Calu3 (cell line): ENCODE results near the gene NUMA1. TPM values are rescaled to one million over a fixed set of nuclear protein-coding genes. Genes with fewer than 3 reads are reported as not detected.

Source experiments
- BruUV-seq: library from RNA; stranded (reverse); fragments of 400-500 nt; replicated peaks from 2 replicates; lab custom pipeline; 2021; lab: Mats Ljungman, UMichigan
- CTCF ChIA-PET: fragments of 300-600 bp; sonication (Branson Sonifier 250); formaldehyde crosslinking; loops from one replicate; lab custom pipeline; 2022; ENCODE audit warnings: antibody characterized with exemption; lab: Charles Lee
- DNase-seq: peaks from one replicate; pipeline ENCODE4 v3.0.0; 2022
- H3K27ac Mint-ChIP-seq: one replicate; pipeline ENCODE4 v1.8.0; 2022; ENCODE audit warnings: mixed read lengths; ENCODE audit not compliant: unreplicated experiment
- H3K27me3 Mint-ChIP-seq: one replicate; pipeline ENCODE4 v1.8.0; 2022; ENCODE audit warnings: mixed read lengths; ENCODE audit not compliant: unreplicated experiment
- H3K36me3 Mint-ChIP-seq: one replicate; pipeline ENCODE4 v1.8.0; 2022; ENCODE audit warnings: mild to moderate bottlenecking, moderate library complexity, mixed read lengths; ENCODE audit not compliant: insufficient read depth, unreplicated experiment
- H3K4me1 Mint-ChIP-seq: one replicate; pipeline ENCODE4 v1.8.0; 2022; ENCODE audit warnings: mild to moderate bottlenecking, low read depth, mixed read lengths; ENCODE audit not compliant: unreplicated experiment
- H3K4me3 Mint-ChIP-seq: one replicate; pipeline ENCODE4 v1.8.0; 2022; ENCODE audit warnings: mild to moderate bottlenecking, low read depth, moderate library complexity, mixed read lengths; ENCODE audit not compliant: unreplicated experiment
- H3K9me3 Mint-ChIP-seq: one replicate; pipeline ENCODE4 v1.8.0; 2022; ENCODE audit warnings: low read depth, mixed read lengths; ENCODE audit not compliant: unreplicated experiment
- CTCF ChIP-seq: fragments of 200-600 bp; IDR thresholded peaks from one replicate; pipeline ENCODE4 v1.8.0; 2022; ENCODE audit warnings: antibody characterized with exemption; ENCODE audit not compliant: unreplicated experiment
- intact Hi-C: fragments of 100-400 bp; cut with micrococcal nuclease; formaldehyde crosslinking; loops from one replicate; pipeline ENCODE4 v1.10.0; 2022; ENCODE audit not compliant: unreplicated experiment
- total RNA-seq: library from RNA; stranded (reverse); gene quantifications from 2 replicates; pipeline ENCODE4 v1.2.3, GENCODE V29; 2022

Gene NUMA1
- total RNA-seq, 1 experiment from 2014 or later = 146 TPM

DNA sequence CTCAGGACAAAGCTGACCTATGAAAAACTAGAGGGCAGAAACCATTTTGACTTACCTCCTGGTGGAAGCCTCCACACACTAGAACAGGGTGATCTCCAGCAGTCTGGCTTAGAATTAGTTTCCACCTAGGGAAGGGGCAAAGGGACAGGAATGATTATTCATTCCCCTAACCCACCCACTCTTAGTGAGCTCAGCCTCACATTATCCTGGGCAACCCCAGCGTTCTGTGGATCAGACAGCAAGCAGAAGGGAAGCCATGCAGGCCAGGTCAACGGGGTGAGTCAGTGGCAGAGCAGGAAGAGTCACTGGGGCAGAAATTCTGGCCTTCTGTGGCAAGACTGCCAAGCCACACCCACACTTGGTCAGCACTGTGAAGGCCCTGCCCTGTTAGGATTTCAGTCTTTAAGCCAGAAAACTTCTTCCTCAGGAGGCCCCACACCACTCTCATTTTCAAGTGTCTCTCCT lies 10.5 kb downstream of the NUMA1 start:
- TF ChIP-seq CTCF = no peak
- peaks cover 54% of the 10 kb centered on the region for H3K4me1 Mint-ChIP-seq
- peak overlapping the region; percentile 44 for H3K4me3 Mint-ChIP-seq
- CTCF ChIA-PET = interaction anchor here (0.9 kb wide), 1 partner anchor 8 kb away, joined by 3 read pairs; no protein-coding TSS in a partner anchor
- H3K27me3 Mint-ChIP-seq = no peaks in the 10 kb centered on the region
- no TSS peak for BruUV-seq
- peak overlapping the region; percentile 20 for H3K27ac Mint-ChIP-seq
- peak; percentile 68 for DNase-seq
- H3K36me3 Mint-ChIP-seq = peaks cover 18% of the 10 kb centered on the region
- intact Hi-C loops = no loop called here
- H3K9me3 Mint-ChIP-seq = no peaks in the 10 kb centered on the region

GRCh38 chr11:72069200-72069599 lies 11.1 kb downstream of the NUMA1 start:
- Mint-ChIP-seq H3K27ac (peak overlapping the region; percentile 20), H3K4me1 (peaks cover 54% of the 10 kb centered on the region), H3K4me3 (peak overlapping the region; percentile 44), H3K27me3 (no peaks in the 10 kb centered on the region), H3K36me3 (peaks cover 21% of the 10 kb centered on the region), H3K9me3 (no peaks in the 10 kb centered on the region)
- intact Hi-C loops = no loop called here
- BruUV-seq = no TSS peak
- TF ChIP-seq CTCF = no peak
- DNase-seq = no peak
- CTCF ChIA-PET = interaction anchor here (0.6 kb wide), 1 partner anchor 118 kb away, joined by 7 read pairs; no protein-coding TSS in a partner anchor

DNA sequence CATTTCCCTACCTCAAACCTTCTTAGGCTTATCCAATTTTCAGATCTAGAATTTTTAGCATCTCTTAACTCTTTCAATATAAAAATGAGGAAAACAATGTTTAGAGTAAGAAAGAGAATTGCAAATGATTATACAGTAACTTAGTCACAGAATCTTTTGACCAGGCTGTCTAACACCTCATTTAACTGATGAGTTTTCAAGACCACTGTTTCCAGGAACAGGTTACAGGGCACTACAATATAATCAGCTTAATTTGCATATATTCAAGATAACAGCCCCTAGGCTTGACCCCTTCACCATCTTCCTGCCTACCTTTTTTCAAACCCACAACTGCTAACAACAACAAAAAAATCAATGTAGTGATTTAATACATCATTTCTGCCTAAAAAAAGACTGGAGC lies 12.7 kb downstream of the NUMA1 start:
- H3K36me3 Mint-ChIP-seq = peaks cover 24% of the 10 kb centered on the region
- CTCF ChIA-PET = no interaction called here
- no peaks in the 10 kb centered on the region for H3K27me3 Mint-ChIP-seq
- intact Hi-C loops = no loop called here
- H3K9me3 Mint-ChIP-seq = no peaks in the 10 kb centered on the region
- H3K4me3 Mint-ChIP-seq = no peak overlapping the region
- no peak for DNase-seq
- BruUV-seq = no TSS peak
- no peak overlapping the region for H3K27ac Mint-ChIP-seq
- H3K4me1 Mint-ChIP-seq = peaks cover 44% of the 10 kb centered on the region
- TF ChIP-seq CTCF = no peak

GRCh38 chr11:72067266-72067665 lies 13.1 kb downstream of the NUMA1 start:
- no peak for TF ChIP-seq CTCF
- H3K36me3 Mint-ChIP-seq = peaks cover 20% of the 10 kb centered on the region
- no peaks in the 10 kb centered on the region for H3K27me3 Mint-ChIP-seq
- no peak overlapping the region for H3K27ac Mint-ChIP-seq
- peaks cover 40% of the 10 kb centered on the region for H3K4me1 Mint-ChIP-seq
- no peak for DNase-seq
- no peaks in the 10 kb centered on the region for H3K9me3 Mint-ChIP-seq
- no peak overlapping the region for H3K4me3 Mint-ChIP-seq
- CTCF ChIA-PET = interaction anchor here (0.6 kb wide), 1 partner anchor 1845 kb away, joined by 5 read pairs; no protein-coding TSS in a partner anchor
- no TSS peak for BruUV-seq
- intact Hi-C loops = no loop called here
